ENCODE data around the gene ZNF565. TPM values are rescaled to one million over a fixed set of nuclear protein-coding genes. Genes with fewer than 3 reads are reported as not detected.

ZNF565 gene
- total and polyA plus RNA-seq, 2 experiments from 2014 or later = 2.1 to 2.6 TPM

- Histone ChIP-seq H3K4me2 (ENCODE audit: unreplicated experiment) (no peak overlapping the region), H3K27me3 (replicated peaks; ENCODE audit: insufficient read depth) (no peaks in the 10 kb centered on the region), H3K79me2 (ENCODE audit: insufficient read depth) (no peaks in the 10 kb centered on the region), H3K9ac (no peak overlapping the region), H3K4me3 (no peak overlapping the region), H4K20me1 (ENCODE audit: insufficient read depth) (no peaks in the 10 kb centered on the region), H3F3A (ENCODE audit: insufficient read depth) (no peaks in the 10 kb centered on the region), H2AFZ (no peak overlapping the region), H3K27ac (no peak overlapping the region), H3K9me3 (ENCODE audit: low read depth) (no peaks in the 10 kb centered on the region), H3K4me1 (ENCODE audit: insufficient read depth) (no peaks in the 10 kb centered on the region), H3K9me2 (ENCODE audit: insufficient read depth) (no peaks in the 10 kb centered on the region), H3K36me3 (ENCODE audit: low read depth) (no peaks in the 10 kb centered on the region)
- TF ChIP-seq EZH2 (IDR thresholded peaks at IDR 0.05; ENCODE audit: insufficient read depth, poor library complexity, severe bottlenecking) = no peak
- TF ChIP-seq EZH2phosphoT487 (IDR thresholded peaks at IDR 0.05; ENCODE audit: insufficient read depth, low read depth) = no peak
- in situ Hi-C loops (cut with MboI) = loop anchor here (10.0 kb wide), 1 partner anchor 83 kb away; no protein-coding TSS in a partner anchor
- peak; percentile 7 for DNase-seq
- WGBS, 2 experiments (ENCODE audit: low coverage in 1 of 2, low lambda C conversion rate in 2 of 2, missing lambda C conversion rate in 2 of 2) = 26% methylated on average over 1 of the region's 1 CpG
Measured at GRCh38 chr19:36252047-36252446, 37.6 kb upstream of the ZNF565 start.

GRCh38 chr19:36246006-36246481 is 31.6 kb upstream of the ZNF565 start:
- no peak for TF ChIP-seq EZH2phosphoT487 (IDR thresholded peaks at IDR 0.05; ENCODE audit: insufficient read depth, low read depth)
- no peak for TF ChIP-seq EZH2 (IDR thresholded peaks at IDR 0.05; ENCODE audit: insufficient read depth, poor library complexity, severe bottlenecking)
- Histone ChIP-seq H4K20me1 (ENCODE audit: insufficient read depth) (no peaks in the 10 kb centered on the region), H3K9ac (no peak overlapping the region), H3K4me2 (ENCODE audit: unreplicated experiment) (peak overlapping the region; percentile 75), H3K27ac (no peak overlapping the region), H3K27me3 (replicated peaks; ENCODE audit: insufficient read depth) (no peaks in the 10 kb centered on the region), H3K36me3 (ENCODE audit: low read depth) (no peaks in the 10 kb centered on the region), H3F3A (ENCODE audit: insufficient read depth) (peaks cover 3% of the 10 kb centered on the region; the same call in 1 of the 2 replicates), H3K79me2 (ENCODE audit: insufficient read depth) (no peaks in the 10 kb centered on the region), H3K4me1 (ENCODE audit: insufficient read depth) (peaks cover 9% of the 10 kb centered on the region; the same call in 1 of the 2 replicates), H3K4me3 (peak overlapping the region; percentile 67), H2AFZ (no peak overlapping the region), H3K9me2 (ENCODE audit: insufficient read depth) (no peaks in the 10 kb centered on the region), H3K9me3 (ENCODE audit: low read depth) (no peaks in the 10 kb centered on the region)
- in situ Hi-C loops (cut with MboI) = no loop called here
- 27 to 32% methylated on average over 29 of the region's 29 CpGs for WGBS, 2 experiments (ENCODE audit: low coverage in 1 of 2, low lambda C conversion rate in 2 of 2, missing lambda C conversion rate in 2 of 2)
- DNase-seq = peak; percentile 33

GRCh38 chr19:36245210-36246005 is 30.9 kb upstream of the ZNF565 start:
- no peak overlapping the region for H3K27ac ChIP-seq
- 6 to 7% methylated on average over 61 to 63 of the region's 63 CpGs for WGBS, 2 experiments (ENCODE audit: low coverage in 1 of 2, low lambda C conversion rate in 2 of 2, missing lambda C conversion rate in 2 of 2)
- no peaks in the 10 kb centered on the region for H3K9me2 ChIP-seq (ENCODE audit: insufficient read depth)
- peaks cover 9% of the 10 kb centered on the region; the same call in 1 of the 2 replicates for H3K4me1 ChIP-seq (ENCODE audit: insufficient read depth)
- no peak overlapping the region for H3K9ac ChIP-seq
- peak overlapping the region; percentile 75 for H3K4me2 ChIP-seq (ENCODE audit: unreplicated experiment)
- H2AFZ ChIP-seq = peak overlapping the region; percentile 34
- H3K4me3 ChIP-seq = peak overlapping the region; percentile 67
- H3K79me2 ChIP-seq (ENCODE audit: insufficient read depth) = no peaks in the 10 kb centered on the region
- H4K20me1 ChIP-seq (ENCODE audit: insufficient read depth) = no peaks in the 10 kb centered on the region
- H3K36me3 ChIP-seq (ENCODE audit: low read depth) = no peaks in the 10 kb centered on the region
- no peaks in the 10 kb centered on the region for H3K9me3 ChIP-seq (ENCODE audit: low read depth)
- in situ Hi-C loops (cut with MboI) = no loop called here
- H3K27me3 ChIP-seq (replicated peaks; ENCODE audit: insufficient read depth) = no peaks in the 10 kb centered on the region
- no peak for TF ChIP-seq EZH2phosphoT487 (IDR thresholded peaks at IDR 0.05; ENCODE audit: insufficient read depth, low read depth)
- no peak for TF ChIP-seq EZH2 (IDR thresholded peaks at IDR 0.05; ENCODE audit: insufficient read depth, poor library complexity, severe bottlenecking)
- DNase-seq = peak; percentile 38
- peaks cover 3% of the 10 kb centered on the region; the same call in 1 of the 2 replicates for H3F3A ChIP-seq (ENCODE audit: insufficient read depth)

- Histone ChIP-seq H3K9me3 (ENCODE audit: low read depth) (no peaks in the 10 kb centered on the region), H3K27me3 (replicated peaks; ENCODE audit: insufficient read depth) (no peaks in the 10 kb centered on the region), H4K20me1 (ENCODE audit: insufficient read depth) (no peaks in the 10 kb centered on the region), H3K9ac (no peak overlapping the region), H3F3A (ENCODE audit: insufficient read depth) (peaks cover 3% of the 10 kb centered on the region; the same call in 1 of the 2 replicates), H3K4me3 (no peak overlapping the region), H2AFZ (no peak overlapping the region), H3K4me1 (ENCODE audit: insufficient read depth) (peaks cover 9% of the 10 kb centered on the region; the same call in 1 of the 2 replicates), H3K4me2 (ENCODE audit: unreplicated experiment) (no peak overlapping the region), H3K79me2 (ENCODE audit: insufficient read depth) (no peaks in the 10 kb centered on the region), H3K36me3 (ENCODE audit: low read depth) (peaks cover 4% of the 10 kb centered on the region; the same call in 1 of the 2 replicates), H3K27ac (no peak overlapping the region), H3K9me2 (ENCODE audit: insufficient read depth) (no peaks in the 10 kb centered on the region)
- in situ Hi-C loops (cut with MboI) = no loop called here
- 81 to 82% methylated on average over 9 to 11 of the region's 11 CpGs for WGBS, 2 experiments (ENCODE audit: low coverage in 1 of 2, low lambda C conversion rate in 2 of 2, missing lambda C conversion rate in 2 of 2)
- DNase-seq = no peak
- TF ChIP-seq EZH2 (IDR thresholded peaks at IDR 0.05; ENCODE audit: insufficient read depth, poor library complexity, severe bottlenecking) = no peak
- TF ChIP-seq EZH2phosphoT487 (IDR thresholded peaks at IDR 0.05; ENCODE audit: insufficient read depth, low read depth) = no peak
Measured at GRCh38 chr19:36244066-36244465, 29.6 kb upstream of the ZNF565 start.

All from GM23248 (cell line).